HG03060 (cell line): Measurements from ENCODE around the gene KCNMB1.

Source experiments
- ATAC-seq: cut with Tn5 transposase; IDR thresholded peaks from one replicate; pipeline ENCODE4 v1.9.1; 2021; ENCODE audit warnings: low read depth, moderate number of reproducible peaks; ENCODE audit not compliant: unreplicated experiment

The KCNMB1 gene

GRCh38 chr5:170345971-170346370 is 43.2 kb downstream of the KCNMB1 start:
- ATAC-seq, result no peak

- ATAC-seq, result no peak
These were observed 46.0 kb downstream of the KCNMB1 start for GRCh38 chr5:170343177-170343576.

GRCh38 chr5:170342153-170342725 is 46.9 kb downstream of the KCNMB1 start:
- no peak for ATAC-seq

- no peak for ATAC-seq
These were observed 47.6 kb downstream of the KCNMB1 start for GRCh38 chr5:170341545-170341944.

GRCh38 chr5:170339780-170340167 is 49.4 kb downstream of the KCNMB1 start:
- no peak for ATAC-seq

- ATAC-seq, result peak; percentile 57
These were observed 50.0 kb downstream of the KCNMB1 start for GRCh38 chr5:170338933-170339779.

GRCh38 chr5:170338291-170338690 is 50.9 kb downstream of the KCNMB1 start:
- ATAC-seq, result no peak

- ATAC-seq, result no peak
These were observed 52.0 kb downstream of the KCNMB1 start for GRCh38 chr5:170337045-170337733.

GRCh38 chr5:170336065-170336464 is 53.1 kb downstream of the KCNMB1 start:
- no peak for ATAC-seq

- ATAC-seq, result no peak
These were observed 54.5 kb downstream of the KCNMB1 start for GRCh38 chr5:170334626-170335025.

- peak; percentile 52 for ATAC-seq
These were observed 55.8 kb downstream of the KCNMB1 start for GRCh38 chr5:170333161-170333910.

GRCh38 chr5:170332058-170332457 is 57.1 kb downstream of the KCNMB1 start:
- ATAC-seq, result no peak

GRCh38 chr5:170330568-170331054 is 58.6 kb downstream of the KCNMB1 start:
- ATAC-seq, result no peak

GRCh38 chr5:170329524-170329923 is 59.6 kb downstream of the KCNMB1 start:
- ATAC-seq, result no peak

GRCh38 chr5:170327829-170328228 is 61.3 kb downstream of the KCNMB1 start:
- no peak for ATAC-seq

- ATAC-seq, result no peak
These were observed 62.0 kb downstream of the KCNMB1 start for GRCh38 chr5:170327168-170327567.
